Smooth muscle cell (in vitro differentiated cells): ENCODE data around the gene SCYL1. TPM values are rescaled to one million over a fixed set of nuclear protein-coding genes. Genes with fewer than 3 reads are reported as not detected.

Experiments
- DNase-seq: peaks from one replicate; lab custom pipeline; 2025; ENCODE audit not compliant: unreplicated experiment; lab: John Stamatoyannopoulos, UW
- H2AFZ ChIP-seq: fragments of 200-600 bp; sonication (generic); 2 replicates; pipeline ENCODE4 v1.6.0; 2016; ENCODE audit warnings: antibody characterized with exemption, low read depth, mild to moderate bottlenecking
- H3F3A ChIP-seq: fragments of 200-600 bp; sonication (generic); 2 replicates; pipeline ENCODE4 v1.6.0; 2017; ENCODE audit warnings: antibody characterized with exemption, low read depth
- H3K27ac ChIP-seq: fragments of 200-600 bp; sonication (generic); 2 replicates; pipeline ENCODE4 v1.5.1; 2016; ENCODE audit warnings: low read depth, mild to moderate bottlenecking
- H3K27me3 ChIP-seq: fragments of 200-600 bp; sonication (generic); 2 replicates; pipeline ENCODE4 v1.6.1; 2016; ENCODE audit warnings: low read depth, mild to moderate bottlenecking
- H3K36me3 ChIP-seq: fragments of 200-600 bp; sonication (generic); 2 replicates; pipeline ENCODE4 v1.5.1; 2016; ENCODE audit warnings: low read depth
- H3K4me1 ChIP-seq: fragments of 200-600 bp; sonication (generic); 2 replicates; pipeline ENCODE4 v1.5.1; 2016; ENCODE audit warnings: low read depth
- H3K4me2 ChIP-seq: fragments of 200-600 bp; sonication (generic); 2 replicates; pipeline ENCODE4 v1.6.0; 2016; ENCODE audit warnings: mild to moderate bottlenecking
- H3K4me3 ChIP-seq: fragments of 200-600 bp; sonication (generic); 2 replicates; pipeline ENCODE4 v1.5.1; 2016; ENCODE audit warnings: mild to moderate bottlenecking
- H3K79me2 ChIP-seq: fragments of 200-600 bp; sonication (generic); 2 replicates; pipeline ENCODE4 v1.6.0; 2016; ENCODE audit warnings: low read depth, mild to moderate bottlenecking
- H3K9ac ChIP-seq: fragments of 200-600 bp; sonication (generic); 2 replicates; pipeline ENCODE4 v1.6.0; 2016; ENCODE audit warnings: low read depth
- H3K9me3 ChIP-seq: fragments of 200-600 bp; sonication (generic); replicated peaks from 2 replicates; pipeline ENCODE4 v1.5.1; 2016; ENCODE audit warnings: low read depth
- H4K20me1 ChIP-seq: fragments of 200-600 bp; sonication (generic); 2 replicates; pipeline ENCODE4 v1.6.0; 2016; ENCODE audit warnings: low read depth
- CTCF ChIP-seq: fragments of 200-600 bp; sonication (generic); IDR thresholded peaks from 2 replicates; pipeline ENCODE4 v1.5.1; 2017; ENCODE audit warnings: borderline replicate concordance, mild to moderate bottlenecking, antibody characterized with exemption; ENCODE audit not compliant: insufficient read depth, poor library complexity, severe bottlenecking
- WGBS: methylation state at CpG from one replicate; pipeline ENCODE4 v1.1.7; 2016; ENCODE audit warnings: low lambda C conversion rate; 5-methylcytosine and 5-hydroxymethylcytosine counted together
- polyA plus RNA-seq: library from polyadenylated mRNA; unstranded; fragments of >200 nt; fragmentation: Nextera tagmentation; extraction: Ambion mirVana; gene quantifications from 2 replicates; pipeline ENCODE4 v1.2.1, GENCODE V29; 2016
- total RNA-seq: library from RNA; depleted of rRNA; stranded (reverse); fragments of >200 nt; gene quantifications from 2 replicates; pipeline ENCODE4 v1.2.3, GENCODE V29; 2014

SCYL1 gene
- total and polyA plus RNA-seq, 2 experiments from 2014 or later: 66.6 to 123 TPM

GRCh38 chr11:65576867-65577755 is 52.2 kb downstream of the SCYL1 start:
- Histone ChIP-seq H3F3A (peaks cover 18% of the 10 kb centered on the region), H3K9ac (no peak overlapping the region), H3K79me2 (peaks cover 9% of the 10 kb centered on the region), H3K4me3 (peak overlapping the region; percentile 90), H3K27me3 (no peaks in the 10 kb centered on the region), H3K4me1 (peaks cover 11% of the 10 kb centered on the region), H3K27ac (peak overlapping the region; percentile 49), H2AFZ (no peak overlapping the region), H3K36me3 (no peaks in the 10 kb centered on the region), H3K4me2 (peak overlapping the region; percentile 94), H4K20me1 (peaks cover 19% of the 10 kb centered on the region), H3K9me3 (no peaks in the 10 kb centered on the region)
- WGBS: 53% methylated on average over 18 of the region's 18 CpGs
- no peak for TF ChIP-seq CTCF
- DNase-seq: peak; percentile 26

GRCh38 chr11:65577756-65578109 is 52.9 kb downstream of the SCYL1 start:
- Histone ChIP-seq H3K4me1 (peaks cover 10% of the 10 kb centered on the region), H2AFZ (no peak overlapping the region), H4K20me1 (peaks cover 19% of the 10 kb centered on the region), H3K4me2 (peak overlapping the region; percentile 94), H3K9ac (no peak overlapping the region), H3F3A (peaks cover 18% of the 10 kb centered on the region), H3K27me3 (no peaks in the 10 kb centered on the region), H3K9me3 (no peaks in the 10 kb centered on the region), H3K4me3 (no peak overlapping the region), H3K79me2 (peaks cover 8% of the 10 kb centered on the region), H3K36me3 (no peaks in the 10 kb centered on the region), H3K27ac (peak overlapping the region; percentile 49)
- TF ChIP-seq CTCF: no peak
- no peak for DNase-seq
- 67% methylated on average over 8 of the region's 8 CpGs for WGBS

- WGBS: 92% methylated on average over 7 of the region's 7 CpGs
- no peak overlapping the region for H3K9ac ChIP-seq
- H4K20me1 ChIP-seq: peaks cover 16% of the 10 kb centered on the region
- no peak overlapping the region for H3K27ac ChIP-seq
- no peaks in the 10 kb centered on the region for H3K27me3 ChIP-seq
- DNase-seq: no peak
- H3F3A ChIP-seq: peaks cover 18% of the 10 kb centered on the region
- peak overlapping the region; percentile 94 for H3K4me2 ChIP-seq
- H3K9me3 ChIP-seq: no peaks in the 10 kb centered on the region
- no peak overlapping the region for H3K4me3 ChIP-seq
- no peak overlapping the region for H2AFZ ChIP-seq
- H3K4me1 ChIP-seq: peaks cover 10% of the 10 kb centered on the region
- H3K79me2 ChIP-seq: peaks cover 4% of the 10 kb centered on the region
- H3K36me3 ChIP-seq: no peaks in the 10 kb centered on the region
- TF ChIP-seq CTCF: no peak
Measured at GRCh38 chr11:65578134-65578533, 53.3 kb downstream of the SCYL1 start.
